NCI-H69 (cell line): ENCODE data around the gene ANXA9.

Experiments used
- DNase-seq: peaks from one replicate; lab custom pipeline; 2025; lab: John Stamatoyannopoulos, UW

ANXA9 gene

DNA sequence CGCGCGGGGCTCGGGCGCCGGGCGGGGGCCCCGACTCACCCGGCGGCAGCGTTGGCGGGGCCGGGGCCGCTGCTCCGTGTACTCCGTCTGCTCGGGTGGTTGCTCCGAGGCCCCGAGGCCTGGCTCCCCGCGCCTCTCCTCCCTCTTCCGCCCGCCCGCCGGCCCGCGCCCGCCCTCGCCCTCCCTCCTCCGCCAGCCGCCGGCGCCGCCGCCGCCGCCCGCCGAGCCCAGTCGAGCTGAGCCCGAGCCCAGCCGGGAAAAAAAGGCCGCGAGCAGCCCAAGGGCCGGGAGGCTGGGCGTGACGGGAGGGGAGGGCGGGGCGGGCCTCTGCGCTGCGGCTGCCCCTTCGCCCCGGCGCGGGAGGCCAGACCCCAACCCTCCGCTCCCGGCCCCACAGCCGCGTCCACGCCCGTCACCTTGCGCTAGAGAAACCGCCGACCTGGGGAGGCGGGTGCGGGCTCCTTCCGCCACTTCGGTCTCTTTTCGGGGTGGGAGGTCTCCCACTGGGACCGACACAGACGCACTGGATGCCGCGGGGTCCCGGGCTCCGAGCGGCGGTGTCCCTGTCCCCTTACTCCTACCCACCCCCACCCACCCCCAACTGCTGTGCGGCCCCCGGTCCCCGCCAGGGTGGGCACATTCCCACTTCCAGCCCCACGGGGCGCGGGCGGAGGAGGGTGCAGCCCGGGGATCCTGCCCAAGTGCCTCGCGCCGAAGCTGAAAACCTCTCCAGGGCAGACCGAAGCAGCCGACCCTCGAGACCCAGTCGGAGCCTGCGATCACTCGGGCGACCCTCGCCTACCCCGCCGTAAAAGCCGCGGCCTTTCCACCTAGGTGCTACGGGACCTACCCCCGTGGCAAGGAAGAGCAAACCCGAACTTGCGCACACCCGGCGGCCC lies 7.3 kb upstream of the ANXA9 start, which contains the start of gene CERS2:
CERS2 (minus strand) TSS at position 256 of the 899 bp plus-strand sequence. CDS start 5,745 bp downstream, outside the sequence.
- DNase-seq, result peak; percentile 92

DNA sequence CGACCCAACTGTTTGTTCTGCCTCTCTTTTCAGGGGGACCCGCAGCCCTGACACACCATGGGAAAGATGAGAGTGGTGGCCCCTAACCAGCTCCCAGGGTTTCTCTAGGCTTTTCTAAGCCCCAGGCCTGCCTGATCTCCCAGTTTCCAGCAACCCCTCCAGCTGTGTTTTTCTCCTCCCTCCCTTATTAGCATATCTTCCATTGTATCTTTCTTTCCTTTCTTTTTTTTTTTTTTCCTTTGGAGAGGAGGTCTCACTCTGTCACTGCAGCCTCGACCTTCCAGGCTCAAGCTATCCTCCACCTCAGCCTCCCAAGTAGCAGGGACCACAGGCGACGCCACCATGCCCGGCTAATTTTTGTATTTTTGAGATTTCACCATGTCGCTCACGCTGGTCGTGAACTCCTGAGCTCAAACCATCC lies 5.7 kb upstream of the ANXA9 start:
- DNase-seq, result no peak

DNA sequence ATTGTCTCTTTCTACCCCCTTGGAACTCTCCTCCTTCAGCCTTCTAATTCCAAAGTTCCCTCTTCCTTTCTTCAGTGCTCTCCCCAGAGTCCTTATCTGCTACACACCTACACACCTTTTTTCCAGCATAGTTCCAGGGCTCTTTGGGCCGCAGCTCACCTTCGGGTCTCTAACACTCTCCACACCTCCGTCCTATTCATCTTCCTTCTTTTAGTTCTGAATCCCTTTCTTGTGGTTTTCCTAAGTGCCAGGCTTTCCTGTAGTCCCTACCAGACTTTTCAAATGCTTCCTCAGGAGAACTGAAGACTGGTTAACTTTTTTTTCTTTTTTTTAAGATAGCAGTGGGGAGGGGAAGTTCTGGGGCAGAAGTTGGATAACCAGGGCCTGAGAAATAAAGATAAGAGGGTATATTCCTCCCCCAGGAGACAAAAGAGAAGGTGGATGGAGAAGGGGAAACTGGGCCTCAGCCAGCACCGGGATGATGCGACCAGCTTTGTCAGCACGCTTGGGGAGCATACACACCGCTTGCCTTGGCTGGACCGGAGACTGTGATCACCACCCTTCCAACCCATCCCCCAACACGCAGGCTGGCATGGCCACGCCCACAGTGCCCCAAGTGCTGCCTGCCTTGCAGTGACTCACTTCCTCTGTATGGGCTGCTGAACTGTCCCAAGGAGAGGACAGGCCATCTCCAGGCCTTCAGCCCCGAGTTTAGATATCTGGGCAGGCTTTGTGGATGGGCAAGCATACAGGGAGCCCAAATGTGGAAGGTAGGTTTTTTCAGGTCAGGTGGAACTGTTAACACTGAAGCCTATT lies 5.0 kb upstream of the ANXA9 start:
- peak; percentile 34 for DNase-seq

DNA sequence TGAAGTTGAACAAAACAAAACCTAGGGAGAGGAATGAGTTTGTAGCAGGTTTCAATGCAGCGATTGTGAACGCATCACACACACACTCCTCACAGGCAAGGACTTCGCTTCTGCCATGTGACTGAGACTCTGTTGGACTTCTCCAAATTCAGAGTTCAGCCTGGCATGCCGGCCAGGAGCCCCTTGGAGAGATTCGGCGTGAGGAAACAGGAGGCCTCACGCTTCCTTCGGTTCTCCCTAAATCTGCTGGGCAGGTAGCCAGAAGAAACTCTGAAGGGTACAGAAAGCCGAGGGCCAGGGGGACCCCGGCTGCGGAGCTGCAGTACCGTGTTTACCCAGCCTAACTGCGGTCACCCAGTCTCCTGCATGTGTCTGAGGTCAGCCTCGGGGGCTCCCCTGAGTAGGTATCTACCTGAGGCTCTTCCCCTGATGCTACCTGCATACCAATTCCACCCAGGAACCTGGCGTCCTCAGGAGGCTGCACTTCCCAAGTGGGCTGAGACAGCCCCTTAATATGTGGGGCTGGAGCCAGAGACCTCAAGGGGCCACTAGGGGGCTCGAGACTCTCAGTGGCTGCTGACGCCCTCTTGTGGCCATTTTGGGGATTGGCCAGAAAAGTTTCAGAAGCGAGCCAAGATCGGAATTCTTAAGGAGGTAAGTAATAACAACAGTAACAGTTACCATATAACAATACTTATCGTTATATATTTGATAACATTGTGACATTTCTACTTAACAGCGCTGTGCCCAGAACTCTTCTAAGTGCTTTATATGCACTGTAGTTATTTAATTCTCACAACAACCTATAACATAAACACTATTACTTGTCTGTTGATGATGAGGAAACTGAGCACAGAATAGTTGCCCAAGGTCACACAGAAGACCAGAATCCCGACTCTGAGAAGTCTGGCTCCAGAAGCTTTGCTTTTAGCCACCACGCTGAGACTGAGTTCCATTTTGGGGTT lies 2.7 kb upstream of the ANXA9 start:
- DNase-seq, result peak; percentile 90

DNA sequence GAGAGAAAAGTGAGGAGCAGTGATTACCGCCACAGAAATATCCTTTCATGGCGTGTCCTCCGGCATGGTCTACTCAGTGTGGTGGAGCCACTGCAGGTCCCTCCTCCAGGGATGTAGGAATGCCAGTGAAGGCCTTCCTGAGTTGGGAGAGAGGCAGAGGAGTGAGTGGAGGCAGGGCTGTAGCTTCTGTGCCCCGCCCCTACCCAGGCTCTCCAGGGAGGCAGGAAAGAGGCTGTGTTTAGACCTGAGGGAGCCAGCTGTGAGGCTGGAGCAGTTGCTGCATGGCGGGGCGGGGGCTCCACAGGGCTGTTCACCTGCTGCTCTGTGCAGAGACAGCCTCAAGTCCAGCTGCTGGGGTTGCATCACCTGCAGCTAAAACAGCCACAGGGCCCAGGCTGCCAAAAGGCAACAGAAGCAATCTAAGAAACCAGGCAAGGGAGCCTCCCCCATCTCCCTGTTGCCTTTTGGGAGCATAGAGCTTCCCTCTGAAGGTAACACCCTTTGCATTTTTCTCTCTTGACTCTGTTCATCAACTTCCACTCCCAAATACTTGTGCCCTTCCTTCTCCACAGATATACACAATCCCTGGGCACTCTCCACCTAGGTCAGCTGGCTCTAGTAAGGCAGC lies 801 bp upstream of the ANXA9 start:
- peak; percentile 98 for DNase-seq

DNA sequence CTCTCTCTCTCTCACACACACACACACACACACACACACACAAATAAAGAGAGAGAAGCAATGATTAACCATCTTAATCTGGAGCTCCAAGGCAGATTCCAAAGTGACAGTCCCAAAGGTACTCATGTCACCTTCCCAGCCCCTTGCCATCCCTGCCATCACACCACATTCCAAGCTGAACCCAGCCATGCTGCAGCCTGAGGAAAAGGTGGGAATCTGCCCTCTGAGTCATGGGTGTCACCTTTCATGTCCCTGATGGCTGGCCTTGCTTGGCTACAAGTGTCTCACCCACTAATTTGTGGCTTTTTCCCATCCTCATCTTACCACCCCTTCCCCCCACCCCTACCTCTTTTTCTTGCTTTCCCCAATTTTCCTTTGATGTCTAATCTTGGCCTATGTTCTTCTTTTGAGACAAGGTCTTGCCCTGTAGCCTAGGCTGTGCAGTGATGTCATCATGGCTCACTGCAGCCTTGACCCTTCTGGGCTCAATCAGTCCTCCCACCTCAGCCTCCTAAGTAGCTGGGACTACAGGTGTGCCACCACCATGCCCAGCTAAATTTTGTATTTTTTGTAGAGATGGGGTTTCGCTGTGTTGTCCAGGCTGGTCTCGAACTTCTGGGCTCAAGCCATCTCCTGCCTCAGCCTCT lies 3.2 kb downstream of the ANXA9 start:
- no peak for DNase-seq

DNA sequence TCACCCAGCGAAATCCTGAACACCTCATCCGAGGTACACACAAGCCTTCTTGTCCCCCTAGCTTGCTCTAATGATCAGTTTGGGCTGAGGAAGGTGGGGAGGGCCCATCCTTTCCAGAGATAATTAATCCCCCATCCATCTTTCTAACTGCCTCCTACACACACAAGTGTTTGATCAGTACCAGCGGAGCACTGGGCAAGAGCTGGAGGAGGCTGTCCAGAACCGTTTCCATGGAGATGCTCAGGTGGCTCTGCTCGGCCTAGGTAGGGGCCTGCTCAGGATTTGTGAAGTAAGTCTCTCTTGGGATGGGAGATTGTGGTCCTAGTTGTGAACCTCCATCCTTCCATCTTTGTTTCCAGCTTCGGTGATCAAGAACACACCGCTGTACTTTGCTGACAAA lies 5.8 kb downstream of the ANXA9 start:
- no peak for DNase-seq

DNA sequence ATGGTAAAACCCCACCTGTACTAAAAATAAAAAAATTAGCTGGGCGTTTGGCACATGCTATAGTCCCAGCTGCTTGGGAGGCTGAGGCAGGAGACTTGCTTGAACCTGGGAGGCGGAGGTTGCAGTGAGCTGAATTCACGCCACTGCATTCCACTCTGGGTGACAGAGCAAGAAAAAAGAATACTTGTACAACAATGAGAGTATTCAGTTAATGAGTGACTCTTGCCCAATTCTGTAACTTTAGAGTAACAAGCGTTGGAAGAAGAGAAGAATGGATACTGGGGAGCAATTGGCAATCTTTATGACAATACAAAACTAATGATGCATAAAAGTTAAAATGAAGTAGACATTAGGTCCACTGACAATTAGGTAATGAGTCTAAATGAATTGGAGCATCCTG lies 10.5 kb downstream of the ANXA9 start:
- DNase-seq, result no peak

DNA sequence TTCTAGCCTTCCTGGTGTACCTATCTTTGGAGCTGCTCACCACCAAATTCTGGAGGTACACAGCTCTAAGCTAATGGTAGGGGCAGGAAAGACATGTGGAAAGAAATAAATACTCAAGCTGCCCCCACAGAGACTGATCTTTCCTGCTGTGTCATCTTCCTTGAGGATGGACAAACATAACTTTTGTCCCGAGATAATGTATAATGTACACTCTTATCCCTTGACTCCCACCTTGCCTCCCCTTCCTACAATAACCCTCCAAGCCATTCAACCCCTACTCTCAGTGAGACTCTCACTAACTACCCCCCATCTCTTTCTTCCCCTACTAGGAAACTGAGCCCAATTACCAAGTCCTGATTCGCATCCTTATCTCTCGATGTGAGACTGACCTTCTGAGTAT lies 12.2 kb downstream of the ANXA9 start:
- DNase-seq, result no peak

DNA sequence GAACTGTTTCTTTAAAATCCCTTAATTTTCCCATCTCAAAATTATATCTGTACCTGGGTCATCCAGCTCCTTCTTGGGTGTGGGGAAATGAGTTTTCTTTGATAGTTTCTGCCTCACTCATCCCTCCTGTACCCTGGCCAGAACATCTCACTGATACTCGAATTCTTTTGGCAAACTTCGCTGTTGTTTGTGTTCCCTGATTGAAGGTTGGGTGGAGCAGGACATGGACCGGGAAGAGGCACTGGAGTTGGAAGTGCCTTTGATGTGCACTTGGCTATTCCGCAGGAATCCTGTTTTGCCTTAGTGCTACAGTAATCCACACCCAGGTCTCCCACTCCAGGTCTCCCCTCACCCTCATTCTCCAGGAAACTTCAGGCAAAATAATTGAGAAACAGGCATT lies 13.4 kb downstream of the ANXA9 start:
- DNase-seq, result no peak

DNA sequence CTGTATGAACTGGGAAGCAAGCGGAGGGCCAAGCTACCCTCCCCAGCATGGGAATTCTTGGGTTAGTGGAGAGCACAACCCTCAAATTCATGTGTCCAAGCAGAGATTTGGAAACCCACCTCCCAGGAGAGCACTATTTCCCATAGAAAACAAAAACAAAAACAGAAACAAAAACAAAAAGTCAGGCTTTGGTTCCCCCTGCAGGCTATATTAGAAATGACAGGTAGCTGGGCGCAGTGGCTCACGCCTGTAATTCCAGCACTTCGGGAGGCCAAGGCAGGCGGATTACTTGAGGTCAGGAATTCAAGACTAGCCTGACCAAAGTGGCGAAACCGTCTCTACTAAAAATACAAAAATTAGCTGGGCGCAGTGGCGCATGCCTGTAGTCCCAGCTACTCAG lies 13.8 kb downstream of the ANXA9 start:
- DNase-seq, result peak; percentile 13

DNA sequence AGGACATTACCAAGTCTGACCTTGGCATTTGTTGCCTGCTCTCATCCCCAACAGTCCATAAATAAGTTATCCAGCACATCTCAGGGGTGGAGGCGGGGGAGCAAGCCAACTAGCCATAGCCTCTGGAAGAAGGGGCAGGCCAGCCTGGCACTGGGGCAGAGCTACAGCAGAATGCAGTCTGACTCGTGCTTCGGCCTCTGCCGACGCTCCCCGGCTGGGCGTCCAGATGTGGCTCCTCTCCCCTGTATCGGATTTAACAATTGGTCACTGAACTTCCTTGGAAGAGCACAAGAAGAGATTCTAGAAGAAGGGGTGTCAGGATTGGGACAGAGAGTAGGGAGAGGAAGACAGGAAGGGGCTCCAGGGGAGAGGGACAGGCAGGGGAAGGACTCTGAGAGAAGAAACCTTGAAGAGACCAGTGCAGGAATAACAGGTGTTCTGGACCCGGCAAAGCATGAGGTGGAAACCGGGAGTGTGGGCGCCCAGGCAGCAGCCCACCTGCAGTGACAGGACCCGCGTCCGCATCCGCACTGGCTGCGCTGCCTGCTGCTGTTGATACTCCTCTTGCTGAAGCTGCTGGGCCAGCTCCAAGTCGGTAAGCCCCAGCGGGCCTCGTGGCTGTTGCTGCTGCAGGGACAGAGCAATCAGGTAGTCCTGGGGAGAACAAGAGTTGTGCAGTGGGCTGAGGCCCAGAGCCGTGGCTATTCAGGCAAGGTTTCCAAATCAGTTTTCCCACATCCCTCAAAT lies 15.2 kb downstream of the ANXA9 start:
- DNase-seq, result no peak

DNA sequence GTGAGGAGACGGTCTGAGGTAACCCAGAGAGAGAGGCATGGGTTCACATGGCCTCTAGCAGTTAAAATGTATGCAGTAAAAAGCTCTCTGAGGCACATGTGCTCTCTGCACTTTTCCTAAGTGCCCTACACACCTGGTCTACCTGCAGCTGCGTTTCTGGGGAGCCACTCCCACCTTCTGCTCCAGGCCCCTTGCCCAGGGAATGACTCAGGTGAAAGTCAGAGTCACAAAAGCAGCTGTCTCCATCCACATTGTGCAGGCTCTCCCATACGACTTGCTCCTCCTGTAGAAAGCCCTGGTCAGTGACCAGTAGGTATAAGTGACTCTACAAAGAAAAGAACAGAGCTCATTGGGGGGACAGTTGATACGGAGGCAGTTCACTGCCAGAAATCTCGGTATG lies 15.9 kb downstream of the ANXA9 start:
- DNase-seq, result no peak

DNA sequence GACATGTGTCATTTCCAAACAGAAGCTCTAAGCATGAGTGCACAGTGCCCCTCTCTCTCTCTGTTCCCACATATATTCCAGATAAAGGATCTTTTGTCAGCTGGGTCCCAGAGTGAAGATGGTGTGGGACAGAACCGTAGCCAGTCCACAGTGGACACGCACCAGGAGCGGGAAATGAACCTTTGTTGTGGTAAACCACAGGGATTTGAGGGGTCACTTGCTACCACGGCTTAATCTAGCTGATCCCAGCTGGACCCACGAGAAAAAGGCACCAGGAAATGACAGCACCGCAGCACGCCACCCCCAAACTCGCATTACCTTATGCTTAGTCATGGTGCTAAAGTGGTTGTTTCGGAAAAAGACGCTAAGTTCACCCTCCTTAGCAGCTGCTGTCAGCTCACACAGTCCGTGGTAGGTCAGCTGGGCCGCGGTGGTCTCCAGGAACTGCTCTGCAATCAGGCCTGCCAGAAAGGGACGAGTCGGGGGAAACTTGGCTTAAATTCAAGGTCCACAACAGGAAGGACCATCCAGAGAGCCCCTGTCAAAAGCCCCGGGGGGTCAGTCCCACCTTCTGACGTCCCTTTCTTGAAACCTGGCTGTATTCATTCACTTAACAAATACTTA lies 17.1 kb downstream of the ANXA9 start:
- DNase-seq, result no peak

DNA sequence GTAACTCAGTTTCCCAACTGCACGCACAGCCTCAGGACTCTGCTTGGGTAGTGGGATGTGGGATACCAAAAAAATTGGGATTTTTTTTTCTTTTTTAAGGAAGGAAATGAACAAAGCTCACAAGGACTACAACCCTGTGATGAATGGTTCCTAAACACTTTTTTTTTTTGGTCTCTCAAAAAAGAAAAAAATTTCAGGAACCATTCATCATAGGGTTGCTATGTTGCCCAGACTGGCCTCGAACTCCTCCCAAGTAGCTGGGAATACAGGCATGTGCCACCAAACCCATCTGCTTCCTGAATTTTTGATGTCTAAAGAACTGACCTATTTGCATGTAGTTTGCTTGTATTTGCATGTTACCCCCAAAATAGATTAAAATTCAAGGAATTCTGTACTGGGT lies 17.8 kb downstream of the ANXA9 start:
- no peak for DNase-seq

DNA sequence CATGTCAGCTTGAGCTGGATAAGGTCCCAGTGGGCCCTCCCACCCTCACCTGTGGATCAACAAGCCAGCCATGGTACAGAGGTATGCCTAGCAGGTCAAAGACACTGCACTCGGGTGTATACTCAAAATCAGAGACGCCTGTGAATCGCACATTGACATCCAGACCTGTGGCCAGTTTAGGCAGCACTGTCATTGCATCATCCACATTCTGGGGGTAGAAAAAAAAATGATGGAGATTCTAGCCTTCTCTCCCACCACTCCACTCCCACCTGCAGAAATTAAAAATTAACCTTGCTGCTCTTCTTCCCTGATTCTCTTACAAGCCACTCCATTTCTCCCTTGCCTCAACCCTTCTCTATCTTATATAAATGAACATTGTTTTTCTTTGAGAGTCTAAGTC lies 18.3 kb downstream of the ANXA9 start:
- no peak for DNase-seq

DNA sequence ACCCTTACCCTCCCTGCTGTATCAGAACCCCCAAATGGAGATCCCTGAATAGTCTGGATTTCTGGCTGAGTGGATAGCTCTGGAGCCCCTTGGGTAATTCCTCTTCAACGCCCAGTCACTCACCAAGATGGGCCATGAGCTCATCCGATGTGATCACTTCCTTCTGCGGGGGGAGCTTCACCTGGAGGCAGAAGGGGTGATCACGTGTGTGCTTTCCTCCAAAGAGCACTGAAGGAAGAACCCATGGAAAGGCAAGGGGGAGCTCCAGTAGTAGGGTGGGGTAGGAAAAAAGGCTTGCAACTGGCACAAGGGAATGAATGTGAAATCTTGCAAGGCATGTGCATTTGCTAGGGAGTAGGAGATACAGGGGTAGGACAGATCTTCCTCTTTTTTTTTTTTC lies 19.5 kb downstream of the ANXA9 start:
- DNase-seq, result no peak

DNA sequence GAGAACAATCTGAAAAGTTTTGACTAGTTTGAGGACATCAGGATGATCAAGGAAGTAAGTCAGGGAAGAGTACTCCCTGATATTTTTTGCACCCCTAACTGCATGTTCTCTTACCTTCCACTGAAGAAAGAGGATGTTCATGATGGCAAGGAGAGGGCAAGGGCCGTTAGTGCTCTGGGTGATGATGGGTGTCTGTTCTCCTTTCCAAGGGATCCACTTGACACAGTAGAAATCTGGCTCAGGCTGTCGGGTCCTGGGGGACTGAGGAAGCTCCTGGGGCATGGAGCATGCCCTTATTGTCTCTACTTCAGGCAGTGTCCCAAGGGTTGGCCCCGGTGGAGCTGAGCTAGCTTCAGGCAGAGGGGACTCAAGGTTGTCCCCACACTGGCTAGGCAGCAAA lies 20.0 kb downstream of the ANXA9 start:
- no peak for DNase-seq

DNA sequence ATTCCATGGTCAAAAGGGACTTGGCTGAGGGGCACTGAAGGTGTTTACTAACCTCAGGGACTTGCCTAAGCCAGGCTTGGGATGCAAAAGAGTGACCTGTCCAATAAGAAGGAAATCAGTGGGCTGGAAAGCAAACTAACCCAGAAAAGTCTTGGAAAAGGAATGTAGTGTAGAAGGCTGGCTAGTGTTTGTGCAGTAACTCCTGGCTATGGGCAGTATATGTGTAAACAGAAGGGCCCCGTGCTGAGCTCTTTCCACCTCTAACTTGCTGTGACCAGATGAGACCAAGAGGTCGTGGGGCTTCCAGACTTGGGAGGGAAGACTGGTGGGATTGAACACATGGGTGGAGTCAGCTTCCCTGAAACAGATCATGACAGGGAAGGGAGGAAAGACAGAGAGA lies 20.5 kb downstream of the ANXA9 start:
- DNase-seq, result no peak

DNA sequence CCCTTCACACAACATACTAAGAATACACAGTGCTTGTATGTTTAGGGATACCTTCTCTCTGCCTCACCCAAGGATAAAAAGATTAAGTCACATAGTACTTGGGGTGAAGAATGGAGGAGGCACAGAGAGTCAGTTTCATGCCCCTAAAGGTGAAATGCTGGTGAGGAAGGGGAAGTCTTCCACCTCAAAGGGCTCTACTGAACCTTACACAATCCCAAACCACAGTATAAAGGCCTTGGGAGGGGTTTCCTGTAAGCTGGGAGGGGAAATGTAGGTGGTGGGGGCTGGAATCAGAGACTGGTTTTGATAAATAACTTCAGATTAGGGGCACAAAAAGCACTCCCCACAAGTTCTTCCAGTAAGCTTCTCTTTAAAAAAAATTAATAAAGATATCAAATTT lies 21.1 kb downstream of the ANXA9 start:
- no peak for DNase-seq
